ENCODE measurements around the gene BIRC2. TPM values are rescaled to one million over a fixed set of nuclear protein-coding genes. Genes with fewer than 3 reads are reported as not detected.

BIRC2 gene
- total and polyA plus RNA-seq, 9 of the 15 experiments (the other 6 are each of a cell fraction or from before 2014, with no cell fraction given), result 14.3 to 45.9 (median 20.7) TPM

DNA sequence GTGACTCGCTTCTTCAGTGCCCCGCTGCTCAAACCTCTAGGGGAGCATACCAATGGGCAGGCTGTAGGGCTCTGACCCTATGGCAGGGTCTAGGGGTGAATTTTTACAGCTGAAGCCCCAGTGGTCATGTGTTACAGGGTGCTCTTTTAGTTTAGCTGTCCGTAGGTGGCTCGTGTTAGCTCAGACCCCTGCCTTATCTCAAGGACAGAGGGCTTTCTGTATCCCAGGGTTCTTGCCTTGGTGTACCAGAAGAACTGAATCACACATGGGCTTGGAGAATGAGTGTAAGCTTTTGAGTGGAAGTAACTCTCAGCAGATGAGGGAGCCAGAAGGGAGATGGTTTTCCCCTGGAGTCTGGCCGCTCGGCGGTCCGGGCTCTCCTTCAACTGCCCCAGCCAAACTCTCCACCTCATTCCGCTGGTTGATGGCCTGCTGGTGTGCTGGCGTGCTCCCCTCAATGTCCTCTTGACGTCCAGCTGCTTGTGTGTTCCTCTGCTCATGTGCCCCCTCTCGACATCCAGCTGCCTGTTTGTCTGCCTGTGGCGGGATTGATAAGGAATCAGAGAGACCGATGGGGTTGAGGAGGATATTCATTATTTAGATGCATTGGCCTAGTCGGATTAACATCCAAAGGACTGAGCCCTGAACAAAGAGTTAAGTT, 37.5 kb downstream of the BIRC2 start (continued):
- TF ChIP-seq, protein P1, sequence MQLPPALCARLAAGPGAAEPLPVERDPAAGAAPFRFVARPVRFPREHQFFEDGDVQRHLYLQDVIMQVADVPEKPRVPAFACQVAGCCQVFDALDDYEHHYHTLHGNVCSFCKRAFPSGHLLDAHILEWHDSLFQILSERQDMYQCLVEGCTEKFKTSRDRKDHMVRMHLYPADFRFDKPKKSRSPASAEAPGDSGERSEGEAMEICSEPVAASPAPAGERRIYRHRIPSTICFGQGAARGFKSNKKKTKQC (CRISPR knock-in tag; IDR thresholded peaks at IDR 0.05), result no peak
- TF ChIP-seq HDGF (IDR thresholded peaks at IDR 0.05) (no peak), TCF7L2 (IDR thresholded peaks at IDR 0.05; ENCODE audit: low read depth, low read length) (no peak), SMARCB1 (IDR thresholded peaks at IDR 0.05; ENCODE audit: insufficient read length, low read depth) (no peak), SIN3B (IDR thresholded peaks at IDR 0.05; ENCODE audit: low read depth) (no peak), ATF1 (CRISPR knock-in tag; IDR thresholded peaks at IDR 0.05) (no peak), ATF1 (tag; IDR thresholded peaks at IDR 0.05) (peak; percentile 31; the same call in 1 of the 2 replicates), ZNF354B (CRISPR knock-in tag; IDR thresholded peaks at IDR 0.05) (no peak), HNRNPL (IDR thresholded peaks at IDR 0.05; ENCODE audit: low read depth, low read length) (no peak), RBBP5 (IDR thresholded peaks at IDR 0.05; ENCODE audit: borderline replicate concordance, insufficient read depth, low read length, poor library complexity, severe bottlenecking) (peak; percentile 22), TRIM24 (IDR thresholded peaks at IDR 0.05) (peak; percentile 46; a peak in 2 of 4 replicates), TCF3 (CRISPR knock-in tag; IDR thresholded peaks at IDR 0.05) (peak; percentile 47; the same call in 1 of the 2 replicates), CHD1 (IDR thresholded peaks at IDR 0.05; ENCODE audit: low read length) (no peak), MTA2 (IDR thresholded peaks at IDR 0.05; ENCODE audit: low read depth) (no peak), SMAD4 (CRISPR knock-in tag; conservative IDR thresholded peaks at IDR 0.05) (peak; percentile 11; the same call in 1 of the 2 replicates), MECOM (CRISPR knock-in tag; IDR thresholded peaks at IDR 0.05) (0 out of 2 replicates have a peak, but pooled peaks have one; percentile 32), ZNF431 (CRISPR knock-in tag; IDR thresholded peaks at IDR 0.05) (no peak), ZNF785 (CRISPR knock-in tag; IDR thresholded peaks at IDR 0.05) (no peak), PTTG1 (tag; IDR thresholded peaks at IDR 0.05; ENCODE audit: low read depth) (no peak), CBX3 (IDR thresholded peaks at IDR 0.05; ENCODE audit: borderline replicate concordance in 1 of 2, low read length in 2 of 2) (0 out of 3 replicates have a peak, but pooled peaks of 1 of the 2 experiments have one; percentile 19), ZNF143 (CRISPR knock-in tag; IDR thresholded peaks at IDR 0.05) (no peak)
- TF ChIP-seq, protein P2, sequence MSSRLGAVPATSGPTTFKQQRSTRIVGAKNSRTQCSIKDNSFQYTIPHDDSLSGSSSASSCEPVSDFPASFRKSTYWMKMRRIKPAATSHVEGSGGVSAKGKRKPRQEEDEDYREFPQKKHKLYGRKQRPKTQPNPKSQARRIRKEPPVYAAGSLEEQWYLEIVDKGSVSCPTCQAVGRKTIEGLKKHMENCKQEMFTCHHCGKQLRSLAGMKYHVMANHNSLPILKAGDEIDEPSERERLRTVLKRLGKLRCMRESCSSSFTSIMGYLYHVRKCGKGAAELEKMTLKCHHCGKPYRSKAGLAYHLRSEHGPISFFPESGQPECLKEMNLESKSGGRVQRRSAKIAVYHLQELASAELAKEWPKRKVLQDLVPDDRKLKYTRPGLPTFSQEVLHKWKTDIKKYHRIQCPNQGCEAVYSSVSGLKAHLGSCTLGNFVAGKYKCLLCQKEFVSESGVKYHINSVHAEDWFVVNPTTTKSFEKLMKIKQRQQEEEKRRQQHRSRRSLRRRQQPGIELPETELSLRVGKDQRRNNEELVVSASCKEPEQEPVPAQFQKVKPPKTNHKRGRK (tag; IDR thresholded peaks at IDR 0.05), result no peak
- TF ChIP-seq, protein P3, sequence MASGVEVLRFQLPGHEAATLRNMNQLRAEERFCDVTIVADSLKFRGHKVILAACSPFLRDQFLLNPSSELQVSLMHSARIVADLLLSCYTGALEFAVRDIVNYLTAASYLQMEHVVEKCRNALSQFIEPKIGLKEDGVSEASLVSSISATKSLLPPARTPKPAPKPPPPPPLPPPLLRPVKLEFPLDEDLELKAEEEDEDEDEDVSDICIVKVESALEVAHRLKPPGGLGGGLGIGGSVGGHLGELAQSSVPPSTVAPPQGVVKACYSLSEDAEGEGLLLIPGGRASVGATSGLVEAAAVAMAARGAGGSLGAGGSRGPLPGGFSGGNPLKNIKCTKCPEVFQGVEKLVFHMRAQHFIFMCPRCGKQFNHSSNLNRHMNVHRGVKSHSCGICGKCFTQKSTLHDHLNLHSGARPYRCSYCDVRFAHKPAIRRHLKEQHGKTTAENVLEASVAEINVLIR (CRISPR knock-in tag; IDR thresholded peaks at IDR 0.05), result no peak
- TF ChIP-seq, protein P4, sequence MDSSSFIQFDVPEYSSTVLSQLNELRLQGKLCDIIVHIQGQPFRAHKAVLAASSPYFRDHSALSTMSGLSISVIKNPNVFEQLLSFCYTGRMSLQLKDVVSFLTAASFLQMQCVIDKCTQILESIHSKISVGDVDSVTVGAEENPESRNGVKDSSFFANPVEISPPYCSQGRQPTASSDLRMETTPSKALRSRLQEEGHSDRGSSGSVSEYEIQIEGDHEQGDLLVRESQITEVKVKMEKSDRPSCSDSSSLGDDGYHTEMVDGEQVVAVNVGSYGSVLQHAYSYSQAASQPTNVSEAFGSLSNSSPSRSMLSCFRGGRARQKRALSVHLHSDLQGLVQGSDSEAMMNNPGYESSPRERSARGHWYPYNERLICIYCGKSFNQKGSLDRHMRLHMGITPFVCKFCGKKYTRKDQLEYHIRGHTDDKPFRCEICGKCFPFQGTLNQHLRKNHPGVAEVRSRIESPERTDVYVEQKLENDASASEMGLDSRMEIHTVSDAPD (CRISPR knock-in tag; IDR thresholded peaks at IDR 0.05), result no peak
- TF ChIP-seq, protein P5, sequence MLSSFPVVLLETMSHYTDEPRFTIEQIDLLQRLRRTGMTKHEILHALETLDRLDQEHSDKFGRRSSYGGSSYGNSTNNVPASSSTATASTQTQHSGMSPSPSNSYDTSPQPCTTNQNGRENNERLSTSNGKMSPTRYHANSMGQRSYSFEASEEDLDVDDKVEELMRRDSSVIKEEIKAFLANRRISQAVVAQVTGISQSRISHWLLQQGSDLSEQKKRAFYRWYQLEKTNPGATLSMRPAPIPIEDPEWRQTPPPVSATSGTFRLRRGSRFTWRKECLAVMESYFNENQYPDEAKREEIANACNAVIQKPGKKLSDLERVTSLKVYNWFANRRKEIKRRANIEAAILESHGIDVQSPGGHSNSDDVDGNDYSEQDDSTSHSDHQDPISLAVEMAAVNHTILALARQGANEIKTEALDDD (IDR thresholded peaks at IDR 0.05), result 0 out of 2 replicates have a peak, but pooled peaks have one; percentile 14

Measured in K562 (cell line).